Stomach smooth muscle (tissue), 2 donors: Measurements from ENCODE around the gene LMO1.

ENCODE experiments used
- H3K27ac ChIP-seq: one replicate; pipeline ENCODE4 v1.7.0; 2013; ENCODE audit warnings: mild to moderate bottlenecking, low read length, inconsistent platforms
- H3K27me3 ChIP-seq, 2 donors: one replicate each; pipeline ENCODE4 v1.7.0; 2013; ENCODE audit warnings: low read length in 2 of 2; ENCODE audit not compliant: insufficient read depth in 2 of 2, control insufficient read depth in 1 of 2
- H3K36me3 ChIP-seq, 2 donors: one replicate each; pipeline ENCODE4 v1.7.0; 2013; ENCODE audit warnings: low read length in 2 of 2; ENCODE audit not compliant: control insufficient read depth in 2 of 2, insufficient read depth in 2 of 2
- H3K4me1 ChIP-seq: one replicate; pipeline ENCODE4 v1.7.0; 2013; ENCODE audit warnings: low read length; ENCODE audit not compliant: control insufficient read depth, insufficient read depth
- H3K4me3 ChIP-seq, 2 donors: one replicate each; pipeline ENCODE4 v1.7.0; 2013; ENCODE audit warnings: low read length in 2 of 2
- H3K9ac ChIP-seq, 2 donors: one replicate each; pipeline ENCODE4 v1.7.0; 2013; ENCODE audit warnings: low read length in 2 of 2, mild to moderate bottlenecking in 1 of 2
- H3K9me3 ChIP-seq, 2 donors: one replicate each; pipeline ENCODE4 v1.7.0; 2013; ENCODE audit warnings: low read length in 2 of 2; ENCODE audit not compliant: control insufficient read depth in 2 of 2
- donor health status: healthy.
- donor health status: Pancreatic carcinoma.

LMO1 gene

DNA sequence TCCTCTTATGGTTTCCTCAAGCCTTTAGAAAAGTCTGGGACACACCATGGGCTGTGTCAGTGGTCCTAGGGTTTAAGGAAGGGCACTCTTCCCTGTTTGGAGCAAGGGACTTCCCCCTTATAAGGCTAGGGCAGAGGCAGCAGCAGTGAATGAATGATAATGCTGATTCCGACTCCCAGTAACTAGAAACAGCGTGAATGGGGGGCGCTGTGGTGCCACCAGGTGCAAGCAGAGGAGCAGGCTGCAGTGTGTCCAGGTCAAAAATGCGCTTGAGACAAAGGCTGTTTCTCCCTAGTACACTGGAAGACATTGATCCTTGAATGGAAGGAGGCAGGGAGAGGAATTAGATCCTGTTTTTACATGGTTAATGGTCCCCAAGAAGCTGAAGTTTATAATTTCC lies 83.2 kb downstream of the LMO1 start:
- Histone ChIP-seq H3K4me3 (no peak overlapping the region), H3K4me1 (no peaks in the 10 kb centered on the region), H3K27me3 (peaks cover 0 to 9% of the 10 kb centered on the region in 2 donors), H3K9ac (no peak overlapping the region), H3K9me3 (no peaks in the 10 kb centered on the region), H3K36me3 (no peaks in the 10 kb centered on the region), H3K27ac (no peak overlapping the region)

- Histone ChIP-seq H3K4me1 (no peaks in the 10 kb centered on the region), H3K9ac (no peak overlapping the region)
These were observed 85.4 kb downstream of the LMO1 start for GRCh38 chr11:8178297-8178696.

DNA sequence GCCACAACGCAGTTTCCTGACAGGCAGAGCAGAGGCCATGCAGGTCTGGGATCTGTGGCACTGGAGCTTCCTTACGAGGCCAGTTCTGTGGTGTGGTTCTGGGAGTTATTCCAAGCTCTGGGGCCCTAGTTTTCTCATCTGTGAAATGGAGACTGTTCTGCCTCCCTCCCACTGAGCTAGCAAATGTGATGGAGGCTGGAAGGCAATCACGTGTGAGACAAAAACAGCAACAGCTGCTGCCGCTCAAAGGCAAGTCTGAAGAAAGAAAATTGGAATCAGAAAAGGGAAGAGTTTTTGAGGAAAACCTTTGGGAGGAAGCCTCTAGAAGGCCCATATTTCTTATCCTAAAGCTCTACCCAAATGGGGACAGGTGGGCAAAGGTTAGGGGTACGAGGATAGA lies 86.5 kb downstream of the LMO1 start:
- H3K4me1 ChIP-seq = no peaks in the 10 kb centered on the region
- peaks cover 0 to 10% of the 10 kb centered on the region in 2 donors for H3K27me3 ChIP-seq
- no peak overlapping the region for H3K4me3 ChIP-seq
- no peak overlapping the region for H3K27ac ChIP-seq
- no peak overlapping the region for H3K9ac ChIP-seq
- H3K36me3 ChIP-seq = no peaks in the 10 kb centered on the region
- H3K9me3 ChIP-seq = no peaks in the 10 kb centered on the region

More at GRCh38 chr11:8178297-8178696, 85.4 kb downstream of the LMO1 start:
- H3K27ac ChIP-seq = no peak overlapping the region
- H3K27me3 ChIP-seq = peaks cover 0 to 10% of the 10 kb centered on the region in 2 donors
- H3K4me3 ChIP-seq = no peak overlapping the region
- no peaks in the 10 kb centered on the region for H3K9me3 ChIP-seq
- no peaks in the 10 kb centered on the region for H3K36me3 ChIP-seq
